HG02973 (cell line): Measurements from ENCODE around the gene TSTD1.
A peak's percentile ranks its signal among the peaks of the same experiment; 100 is the strongest.

ENCODE experiments used
- ATAC-seq: cut with Tn5 transposase; IDR thresholded peaks from one replicate; pipeline ENCODE4 v1.9.1; 2021; ENCODE audit warnings: moderate library complexity; ENCODE audit not compliant: unreplicated experiment

TSTD1 gene

GRCh38 chr1:161038523-161039153, at the start of gene TSTD1:
TSS of gene TSTD1 (minus strand) at chr1:161038964. CDS start at chr1:161038889, 75 bp downstream.
- peak; percentile 84 for ATAC-seq

- no peak for ATAC-seq
Observed at GRCh38 chr1:161086457-161086856, 47.7 kb upstream of the TSTD1 start.

GRCh38 chr1:161085165-161085564, 46.4 kb upstream of the TSTD1 start:
- ATAC-seq, result no peak

GRCh38 chr1:161084597-161084988, 45.8 kb upstream of the TSTD1 start:
- no peak for ATAC-seq

- no peak for ATAC-seq
Observed at GRCh38 chr1:161083748-161084596, 45.2 kb upstream of the TSTD1 start.

- ATAC-seq, result no peak
Observed at GRCh38 chr1:161082996-161083747, 44.4 kb upstream of the TSTD1 start.

- no peak for ATAC-seq
Observed at GRCh38 chr1:161082483-161082882, 43.7 kb upstream of the TSTD1 start.

GRCh38 chr1:161081519-161081918, 42.8 kb upstream of the TSTD1 start:
- ATAC-seq, result no peak

- ATAC-seq, result no peak
Observed at GRCh38 chr1:161080441-161081405, 42.0 kb upstream of the TSTD1 start.

- ATAC-seq, result no peak
Observed at GRCh38 chr1:161079436-161080110, 40.8 kb upstream of the TSTD1 start.

- ATAC-seq, result no peak
Observed at GRCh38 chr1:161077426-161077825, 38.7 kb upstream of the TSTD1 start.

- no peak for ATAC-seq
Observed at GRCh38 chr1:161076410-161076809, 37.6 kb upstream of the TSTD1 start.

- ATAC-seq, result no peak
Observed at GRCh38 chr1:161074676-161075368, 36.1 kb upstream of the TSTD1 start.

GRCh38 chr1:161073474-161074121, 34.8 kb upstream of the TSTD1 start:
- ATAC-seq, result no peak

- ATAC-seq, result no peak
Observed at GRCh38 chr1:161072751-161073449, 34.1 kb upstream of the TSTD1 start.

- ATAC-seq, result no peak
Observed at GRCh38 chr1:161071886-161072371, 33.2 kb upstream of the TSTD1 start.

- ATAC-seq, result no peak
Observed at GRCh38 chr1:161070761-161071160, 32.0 kb upstream of the TSTD1 start.

GRCh38 chr1:161069731-161070270, 31.0 kb upstream of the TSTD1 start, which contains the start of gene ARHGAP30:
TSS of gene ARHGAP30 (minus strand) at chr1:161069891. CDS start at chr1:161069624, 267 bp downstream.
- peak; percentile 84 for ATAC-seq
